Measurements from ENCODE around the gene SMARCA1.

Gene SMARCA1

DNA sequence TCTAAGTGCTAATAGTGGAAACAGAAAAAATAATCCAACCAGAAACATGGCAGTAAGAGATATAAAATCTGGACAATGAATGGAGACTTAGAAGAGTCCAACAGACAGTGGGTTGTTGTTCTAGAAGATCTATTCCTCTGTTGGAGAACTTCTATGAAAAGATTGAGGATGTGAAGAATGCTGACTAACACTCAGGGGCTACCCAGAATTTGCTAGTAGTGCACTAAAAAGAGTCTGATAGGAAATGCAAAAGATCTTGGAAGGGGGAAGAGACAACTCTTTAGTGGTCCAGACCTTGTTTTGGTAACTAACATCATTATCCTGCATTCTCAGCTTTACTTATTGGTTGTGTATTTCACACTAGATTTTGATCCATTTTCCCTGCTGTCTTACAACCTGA, 77.9 kb downstream of the SMARCA1 start:
- DNase-seq = no peak

DNA sequence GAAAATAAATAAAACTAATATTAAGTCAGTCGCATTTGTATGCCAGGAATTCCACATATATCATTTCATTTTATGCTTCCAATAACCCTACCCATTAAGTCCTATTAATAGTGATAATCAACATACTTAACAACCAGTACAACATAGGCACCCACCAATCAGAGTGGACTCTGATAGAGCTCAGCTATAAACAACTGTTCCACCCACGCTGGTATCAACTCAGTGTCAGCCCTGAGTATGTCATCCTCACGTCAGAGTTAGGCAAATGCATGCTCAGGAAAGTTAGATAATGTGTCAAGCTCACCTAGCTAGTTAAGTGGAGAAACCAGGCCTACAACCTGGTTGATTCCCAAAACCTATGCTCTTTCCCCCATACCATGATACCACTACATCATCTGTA, 89.3 kb downstream of the SMARCA1 start:
- DNase-seq = no peak

DNA sequence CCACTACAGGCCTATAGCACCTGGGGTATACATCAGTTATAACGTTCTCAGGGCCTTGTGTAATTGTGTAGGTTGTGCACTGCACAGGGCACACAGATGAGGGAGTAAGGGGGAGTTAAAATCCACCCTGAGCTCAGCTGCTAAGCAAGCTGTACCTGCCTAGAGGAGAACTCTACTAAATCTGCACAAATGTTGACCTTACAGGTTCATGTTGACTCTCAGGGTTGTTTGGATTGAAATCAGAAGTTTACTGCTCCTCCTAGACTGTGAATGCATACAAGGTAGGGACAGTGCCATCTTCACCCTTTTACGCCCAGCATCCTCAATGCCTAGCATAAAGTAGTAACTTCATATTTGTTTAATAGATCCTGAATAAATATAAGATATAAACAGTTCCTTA, 89.8 kb downstream of the SMARCA1 start:
- no peak for DNase-seq

DNA sequence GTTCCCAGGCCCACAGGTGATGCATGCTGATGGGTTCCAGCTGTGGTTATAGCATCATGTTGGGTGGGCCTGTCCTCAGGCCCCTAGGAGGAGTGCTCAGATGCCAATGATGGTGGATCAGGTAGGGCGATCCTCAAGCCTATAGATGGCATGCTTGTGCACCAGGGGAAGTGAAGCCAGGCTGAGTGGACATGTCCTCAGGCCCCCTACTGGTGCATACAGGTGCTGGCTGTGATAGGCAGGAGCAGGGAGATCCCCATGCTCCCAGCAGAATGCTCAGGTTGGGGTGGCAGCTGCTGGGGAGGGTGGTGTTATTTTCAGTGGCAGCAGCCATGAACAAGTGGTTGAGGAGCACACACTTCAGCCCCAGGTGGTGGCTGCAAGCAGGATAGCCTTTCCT, 96.0 kb downstream of the SMARCA1 start:
- DNase-seq = no peak

DNA sequence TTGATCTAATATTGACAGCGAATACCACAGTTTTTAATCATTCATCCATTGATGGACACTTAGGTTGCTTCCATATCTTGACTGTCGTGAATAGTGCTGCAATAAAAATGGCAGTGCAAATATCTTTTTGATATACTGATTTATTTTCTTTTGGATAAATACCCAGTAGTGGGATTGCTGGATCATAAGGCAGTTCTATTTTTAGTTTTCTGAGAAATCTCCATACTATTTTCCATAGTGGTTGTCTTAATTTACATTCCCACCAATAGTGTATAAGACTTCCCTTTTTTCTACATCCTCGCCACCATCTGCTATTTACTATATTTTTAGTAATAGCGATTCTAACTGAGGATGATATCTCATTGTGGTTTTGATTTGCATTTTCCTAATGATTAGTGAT, 100.1 kb downstream of the SMARCA1 start:
- no peak for DNase-seq

DNA sequence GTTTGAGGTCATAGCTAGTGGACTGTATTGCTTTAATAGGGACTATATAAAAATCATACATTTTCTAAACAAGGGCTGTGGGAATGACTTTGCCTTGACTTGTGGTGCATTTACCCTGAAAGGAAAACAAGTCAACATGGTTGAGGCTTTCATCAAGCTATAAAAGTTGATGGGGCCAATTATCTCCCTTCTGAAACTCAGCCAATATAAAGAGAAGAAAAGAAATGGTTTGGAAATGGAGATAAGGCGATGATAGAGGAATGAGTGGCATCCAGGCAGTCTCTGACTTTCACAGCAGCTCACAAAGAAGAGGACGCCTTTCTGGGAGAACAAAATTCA, 118.7 kb downstream of the SMARCA1 start:
- DNase-seq = no peak

DNA sequence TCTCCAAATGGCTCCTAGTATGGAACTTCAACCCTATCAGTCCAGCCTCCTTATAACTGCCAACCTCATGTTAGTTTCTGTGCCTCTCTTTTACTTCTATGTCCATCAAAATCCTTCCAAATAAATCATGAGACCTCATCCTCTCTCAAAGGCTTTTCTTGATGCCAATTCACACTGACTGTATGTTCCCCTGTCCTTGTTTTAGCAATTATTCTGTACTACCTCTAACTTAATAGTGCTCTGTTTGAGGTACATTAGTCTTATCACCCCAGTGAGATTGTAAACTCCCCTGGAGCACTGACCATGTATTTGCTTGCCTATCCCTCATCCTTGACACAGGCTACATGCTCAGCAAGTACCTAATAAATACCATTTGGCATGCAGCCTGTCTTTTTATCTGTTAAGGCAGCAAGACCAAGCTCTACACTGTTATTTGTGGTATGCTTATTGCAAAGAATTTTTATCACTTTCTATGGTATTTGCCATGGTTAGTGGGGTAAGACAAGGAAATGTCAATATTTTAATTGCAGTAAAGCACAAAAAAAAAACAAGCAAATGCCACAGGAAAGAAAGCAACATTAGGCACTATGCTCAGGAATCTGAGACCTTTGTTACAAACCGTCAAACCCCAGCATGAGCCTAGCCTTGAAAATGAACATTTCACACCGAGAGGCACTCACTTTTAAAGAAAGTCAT, 119.2 kb downstream of the SMARCA1 start:
- no peak for DNase-seq

All from activated T-cell treated with anti-CD3 and anti-CD28 coated beads for 4 hours (primary cell).